GM12864 (cell line): ENCODE results near the gene PPFIA4.

ENCODE experiments used
- DNase-seq: peaks from one replicate; pipeline ENCODE4 v3.0.0-alpha.2; 2011; ENCODE audit warnings: low read depth
- H3K4me3 ChIP-seq: 2 replicates; pipeline ENCODE4 v1.5.1; 2011; ENCODE audit warnings: mild to moderate bottlenecking, low read depth, low read length, control low read depth
- TF ChIP-seq, protein P1 (sequence below): IDR thresholded peaks from 2 replicates; pipeline ENCODE4 v1.5.1; 2011; ENCODE audit warnings: low read depth, mild to moderate bottlenecking, moderate library complexity, low read length, control low read depth, inconsistent platforms; ENCODE audit errors: missing control alignments

Gene PPFIA4

GRCh38 chr1:203101813-203102634 lies 75.7 kb downstream of the PPFIA4 start:
- H3K4me3 ChIP-seq, result no peak overlapping the region
- DNase-seq, result no peak
- TF ChIP-seq, protein P1, sequence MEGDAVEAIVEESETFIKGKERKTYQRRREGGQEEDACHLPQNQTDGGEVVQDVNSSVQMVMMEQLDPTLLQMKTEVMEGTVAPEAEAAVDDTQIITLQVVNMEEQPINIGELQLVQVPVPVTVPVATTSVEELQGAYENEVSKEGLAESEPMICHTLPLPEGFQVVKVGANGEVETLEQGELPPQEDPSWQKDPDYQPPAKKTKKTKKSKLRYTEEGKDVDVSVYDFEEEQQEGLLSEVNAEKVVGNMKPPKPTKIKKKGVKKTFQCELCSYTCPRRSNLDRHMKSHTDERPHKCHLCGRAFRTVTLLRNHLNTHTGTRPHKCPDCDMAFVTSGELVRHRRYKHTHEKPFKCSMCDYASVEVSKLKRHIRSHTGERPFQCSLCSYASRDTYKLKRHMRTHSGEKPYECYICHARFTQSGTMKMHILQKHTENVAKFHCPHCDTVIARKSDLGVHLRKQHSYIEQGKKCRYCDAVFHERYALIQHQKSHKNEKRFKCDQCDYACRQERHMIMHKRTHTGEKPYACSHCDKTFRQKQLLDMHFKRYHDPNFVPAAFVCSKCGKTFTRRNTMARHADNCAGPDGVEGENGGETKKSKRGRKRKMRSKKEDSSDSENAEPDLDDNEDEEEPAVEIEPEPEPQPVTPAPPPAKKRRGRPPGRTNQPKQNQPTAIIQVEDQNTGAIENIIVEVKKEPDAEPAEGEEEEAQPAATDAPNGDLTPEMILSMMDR, result no peak

- TF ChIP-seq, protein P1, result no peak
- H3K4me3 ChIP-seq, result no peak overlapping the region
- no peak for DNase-seq
Observed at GRCh38 chr1:203103216-203103615, 76.9 kb downstream of the PPFIA4 start.

- TF ChIP-seq, protein P1, result no peak
- no peak overlapping the region for H3K4me3 ChIP-seq
- DNase-seq, result no peak
Observed at GRCh38 chr1:203103829-203104495, 77.7 kb downstream of the PPFIA4 start.

DNA sequence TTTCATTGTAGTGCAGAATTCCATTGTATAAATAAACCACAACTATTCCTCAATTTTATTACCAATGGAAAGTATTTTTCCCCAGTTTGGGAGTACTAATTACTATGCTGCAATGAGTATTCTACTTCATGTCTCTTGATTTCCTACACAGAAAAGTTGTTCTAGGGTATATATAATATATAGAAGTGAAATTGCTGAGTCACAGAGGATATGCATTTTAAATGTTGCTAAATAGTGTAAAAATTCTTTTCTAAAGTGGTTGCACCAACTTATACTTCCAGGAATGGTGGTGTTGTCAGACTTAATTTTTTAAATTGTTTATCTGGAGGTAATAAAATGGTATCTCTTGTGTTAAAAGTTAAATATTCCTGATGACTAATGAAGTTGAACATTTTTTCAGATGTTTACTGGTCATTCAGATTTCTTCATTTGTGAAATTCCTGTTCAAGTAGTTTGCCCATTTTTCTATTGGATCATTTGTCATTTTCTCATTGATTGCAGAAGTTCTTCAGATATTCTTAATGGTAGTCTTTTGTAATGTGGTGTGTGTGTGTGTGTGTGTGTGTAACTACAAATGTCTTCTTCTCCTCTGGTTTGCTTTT lies 78.6 kb downstream of the PPFIA4 start:
- no peak overlapping the region for H3K4me3 ChIP-seq
- no peak for DNase-seq
- TF ChIP-seq, protein P1, result no peak

DNA sequence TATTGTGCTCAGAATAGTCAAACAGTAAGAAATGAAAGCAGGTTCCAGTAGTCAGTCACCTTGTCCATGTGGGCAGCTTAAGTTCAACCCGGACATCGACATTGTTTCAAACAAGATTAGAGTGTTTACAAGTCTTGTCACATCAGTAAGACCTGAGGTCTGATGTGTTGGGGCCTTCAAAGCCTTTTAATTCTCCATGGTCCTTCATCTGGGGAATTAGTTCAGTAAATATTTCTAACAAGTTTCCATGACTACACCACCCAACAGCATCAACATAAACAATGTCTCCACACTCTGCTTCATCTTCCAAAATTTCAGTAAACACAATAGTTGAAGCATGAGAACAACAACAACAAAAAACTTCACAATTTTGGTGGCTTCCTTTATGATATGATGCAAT lies 86.2 kb downstream of the PPFIA4 start:
- no peak overlapping the region for H3K4me3 ChIP-seq
- no peak for DNase-seq
- TF ChIP-seq, protein P1, result no peak

DNA sequence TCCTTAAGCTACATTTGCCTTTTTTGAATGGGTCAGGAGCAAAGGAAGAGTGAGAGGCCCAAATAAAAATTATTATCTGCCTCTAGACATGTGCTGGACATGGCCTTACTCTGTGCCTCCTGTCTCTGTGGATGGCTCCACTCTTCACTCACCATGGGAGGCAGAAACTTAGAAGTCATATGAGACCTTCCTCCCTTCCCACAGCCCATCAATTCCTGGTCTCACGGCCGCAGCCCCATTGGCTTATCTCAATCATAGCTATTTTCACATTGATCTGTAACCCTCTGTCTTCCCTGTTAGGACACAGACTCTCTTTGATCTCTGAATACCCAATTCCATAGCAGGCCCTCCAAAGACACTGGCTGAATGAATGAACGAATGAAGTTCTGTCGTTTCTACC lies 87.0 kb downstream of the PPFIA4 start:
- TF ChIP-seq, protein P1, result no peak
- H3K4me3 ChIP-seq, result no peak overlapping the region
- DNase-seq, result no peak
